Melanocyte of skin (primary cell): Measurements from ENCODE around the gene STAC2. TPM values are rescaled to one million over a fixed set of nuclear protein-coding genes. Genes with fewer than 3 reads are reported as not detected.

Experiments
- total RNA-seq, 2 donors: library from RNA; depleted of rRNA; stranded (reverse); fragments of >200 nt; gene quantifications; 2 replicates each; pipeline ENCODE4 v1.2.3, GENCODE V29; 2012

STAC2 gene
- total RNA-seq, result not detected

DNA sequence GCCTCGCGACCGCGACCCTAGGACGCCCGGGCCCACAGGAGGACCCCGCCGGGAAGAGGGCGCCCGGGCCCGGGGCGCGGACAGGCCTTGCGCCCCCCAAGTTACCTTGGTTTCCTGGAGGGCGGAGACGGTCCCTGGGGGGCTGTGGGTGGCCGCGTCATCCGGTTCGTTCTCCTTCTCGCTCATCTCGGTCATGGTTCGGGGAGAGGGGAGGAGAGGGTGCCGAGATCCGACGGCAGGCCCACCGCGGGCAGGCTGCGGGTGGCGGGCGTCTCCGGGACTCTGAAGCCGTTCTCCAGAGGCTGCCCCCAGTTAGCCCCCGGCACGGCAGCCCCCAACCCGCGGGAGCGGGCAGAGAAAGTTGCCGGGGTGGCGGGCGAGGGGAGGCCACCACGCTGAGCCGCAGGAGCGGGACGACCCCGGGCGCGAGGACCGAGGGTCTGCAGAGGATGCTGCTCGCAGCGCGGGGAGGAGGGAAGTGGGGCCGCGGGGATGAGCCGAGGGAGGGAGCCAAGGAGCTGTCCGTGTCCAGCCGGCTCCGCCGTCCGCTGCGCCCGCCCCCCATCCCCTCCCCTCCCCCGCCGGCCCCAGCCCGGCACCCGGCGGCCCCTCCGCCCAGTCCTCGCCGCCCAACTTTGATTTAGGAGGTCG lies at the start of gene STAC2:
TSS of gene STAC2 (minus strand) at position 638 of the 651 bp plus-strand sequence. CDS start at position 195, 443 bp downstream.

GRCh38 chr17:39200070-39200879 lies 25.5 kb downstream of the STAC2 start, which contains the start of gene RPL19:
RPL19 (plus strand) TSS chr17:39200283; CDS start chr17:39200345, 62 bp downstream.

DNA sequence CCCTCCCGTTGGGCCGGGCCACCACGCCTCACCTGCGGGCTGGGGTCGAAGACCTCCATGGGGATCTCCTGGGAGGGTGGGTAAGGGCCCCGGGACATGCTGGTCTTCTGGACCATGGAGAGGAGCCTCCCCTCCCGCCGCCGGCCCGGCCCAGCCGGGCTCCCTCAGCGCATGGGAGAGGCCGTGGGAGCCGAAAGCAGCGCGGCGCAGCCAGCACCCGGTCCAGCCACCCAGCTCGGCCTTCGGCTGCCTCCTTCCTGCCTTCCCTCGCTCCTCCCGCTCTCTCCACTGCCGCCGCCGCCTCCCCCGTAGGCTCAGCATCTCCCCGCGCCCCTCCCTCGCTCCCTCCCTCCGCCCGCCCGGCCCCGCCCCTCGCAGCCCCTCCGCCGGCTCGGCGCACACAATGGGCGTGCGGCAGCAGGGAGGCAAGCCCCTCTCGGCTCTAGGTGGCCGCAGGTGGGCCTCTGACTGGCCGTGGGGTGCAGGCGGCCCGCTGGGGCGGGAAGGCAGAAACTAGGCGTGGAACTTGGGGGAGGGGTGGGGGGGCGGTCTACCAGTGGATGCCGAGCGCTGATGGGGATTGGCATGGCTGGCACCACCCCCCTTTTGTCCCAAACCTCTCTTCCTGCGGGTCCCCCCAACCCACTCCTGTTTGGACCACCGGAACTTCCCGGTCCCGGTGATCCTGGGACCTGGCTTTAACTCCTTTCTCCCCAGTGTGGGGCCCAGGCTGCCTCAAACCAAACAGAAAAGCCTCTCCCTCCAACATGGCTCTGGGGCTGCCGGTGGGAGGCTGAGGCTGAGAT lies 28.2 kb downstream of the STAC2 start, which contains the start of gene CACNB1:
TSS of gene CACNB1 (minus strand) at position 290 of the 806 bp plus-strand sequence. CDS start at position 116, 174 bp downstream.

DNA sequence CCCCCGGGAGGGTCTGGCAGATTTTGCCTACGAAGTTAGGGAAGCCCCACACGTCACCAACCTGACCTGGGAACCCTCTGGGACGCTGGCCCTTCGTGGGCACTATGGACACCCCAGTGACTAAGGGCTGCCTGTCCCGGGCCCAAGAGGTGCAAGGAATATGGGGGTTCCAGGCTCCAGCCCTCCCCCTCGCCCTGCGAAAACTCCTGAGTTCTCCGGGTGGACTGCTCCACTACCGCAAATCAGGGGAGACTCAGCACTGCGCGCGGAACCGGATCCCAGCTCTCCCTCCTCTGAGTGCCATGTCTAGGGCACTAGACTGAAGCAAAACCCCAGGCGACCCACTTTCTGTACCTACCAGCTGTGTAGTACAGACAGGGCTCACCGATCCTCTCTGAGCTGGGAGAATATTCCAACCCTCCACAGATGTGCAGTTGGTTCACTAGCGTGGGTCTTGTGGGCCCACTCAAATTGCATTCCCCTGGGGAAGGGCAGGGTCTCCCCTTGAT lies 59.9 kb downstream of the STAC2 start, which contains the start of gene ARL5C:
TSS of gene ARL5C (minus strand) at position 321 of the 509 bp plus-strand sequence. CDS start 401 bp downstream, outside the sequence.

Other genes with a start within 250 kb of the STAC2 start
- gene PLXDC1, start 74.3 kb downstream of the STAC2 start, total RNA-seq, result under 1 TPM; 0.34 to 0.67 TPM
- gene ARL5C, start 59.8 kb downstream of the STAC2 start, total RNA-seq, result not detected
- 1 to 10 TPM; 3.1 to 3.7 TPM for gene CACNB1, start 28.3 kb downstream of the STAC2 start, total RNA-seq
- 1,000 to 10,000 TPM; 1,145 to 1,646 TPM for gene RPL19, start 25.7 kb downstream of the STAC2 start, total RNA-seq
- gene FBXL20, start 175.7 kb upstream of the STAC2 start, total RNA-seq, result 10 to 100 TPM in 1 of 2 donors, 1 to 10 TPM in 1; 7.0 to 12.0 TPM
- gene MED1, start 225.3 kb upstream of the STAC2 start, total RNA-seq, result 10 to 100 TPM; 23.4 to 30.6 TPM
- gene CDK12, start 235.5 kb upstream of the STAC2 start, total RNA-seq, result 10 to 100 TPM; 37.9 to 44.0 TPM